HepG2 (cell line): ENCODE results near the gene CORT. TPM values are rescaled to one million over a fixed set of nuclear protein-coding genes. Genes with fewer than 3 reads are reported as not detected.

ENCODE experiments used
- ATAC-seq: fragments of 200-7000 bp; cut with Tn5 transposase; 3 replicates; pipeline ENCODE4 v1.9.1; 2020; ENCODE audit warnings: mild to moderate bottlenecking, moderate library complexity
- BruUV-seq: library from RNA; stranded (reverse); fragments of 400-500 nt; replicated peaks from 2 replicates; lab custom pipeline; 2021; lab: Mats Ljungman, UMichigan
- CTCF ChIA-PET: fragments of 300-600 bp; formaldehyde crosslinking; extraction: SDS; loops from one replicate; lab custom pipeline; 2021; ENCODE audit warnings: low total read pairs, inconsistent platforms, low intra/inter-chr PET ratio; lab: Yijun Ruan, JAX
- POLR2A ChIA-PET: fragments of 350-600 bp; sonication (Branson Sonifier 250); formaldehyde crosslinking; loops from one replicate; lab custom pipeline; 2020; ENCODE audit warnings: antibody characterized with exemption, inconsistent platforms; lab: Yijun Ruan, JAX
- DNase-seq: peaks from one replicate; pipeline ENCODE4 v3.0.0-alpha.2; 2015; ENCODE audit warnings: low spot score
- FAIRE-seq: peaks from 3 replicates; lab custom pipeline; 2011; peaks lifted over from hg19 to GRCh38; lab: Jason Lieb, UNC
- H2AFZ ChIP-seq: one replicate; pipeline ENCODE4 v1.6.1; 2011; ENCODE audit warnings: low read length, inconsistent platforms
- H3K27ac ChIP-seq: fragments of 300-600 bp; 3 replicates; pipeline ENCODE4 v1.8.0; 2011; ENCODE audit warnings: mixed run types, mild to moderate bottlenecking, mixed read lengths, low read length, inconsistent platforms; ENCODE audit not compliant: insufficient read depth; ENCODE audit errors: extremely low read length
- H3K27me3 ChIP-seq, 2 experiments: fragments of 200-600 bp in 1 of 2; 2 replicates in 1 of 2; 3 replicates in 1 of 2; pipeline versions ENCODE4 v1.6.0 to v1.8.0; 2011; ENCODE audit warnings: low read length in 2 of 2, mild to moderate bottlenecking in 2 of 2, moderate library complexity in 2 of 2, inconsistent platforms in 1 of 2; ENCODE audit not compliant: insufficient read depth in 2 of 2, control insufficient read depth in 1 of 2
- H3K36me3 ChIP-seq, 2 experiments: fragments of 200-600 bp in 1 of 2; replicated peaks in 1 of 2; 2 replicates in 1 of 2; 3 replicates in 1 of 2; pipeline versions ENCODE4 v1.5.1 to v1.8.0; 2011; ENCODE audit warnings: low read length in 2 of 2, inconsistent platforms in 1 of 2; ENCODE audit not compliant: insufficient read depth in 2 of 2, control insufficient read depth in 1 of 2
- H3K4me1 ChIP-seq: 2 replicates; pipeline ENCODE4 v1.5.1; 2012; ENCODE audit warnings: low read length, inconsistent platforms; ENCODE audit not compliant: insufficient read depth
- H3K4me2 ChIP-seq: 2 replicates; pipeline ENCODE4 v1.6.0; 2011; ENCODE audit warnings: low read depth, low read length, inconsistent platforms
- H3K4me3 ChIP-seq, 3 experiments: fragments of 200-600 bp in 1 of 3; sonication (generic), shearing (Covaris generic) in 1 of 3; replicated peaks in 1 of 3; 2 replicates each; pipeline ENCODE4 v1.5.1; 2011 to 2016; ENCODE audit warnings: low read length in 3 of 3, inconsistent platforms in 2 of 3, low read depth in 2 of 3, mild to moderate bottlenecking in 2 of 3, control low read depth in 1 of 3, mixed read lengths in 1 of 3; ENCODE audit not compliant: insufficient read depth in 1 of 3
- H3K79me2 ChIP-seq: one replicate; pipeline ENCODE4 v1.6.1; 2011; ENCODE audit warnings: low read length, inconsistent platforms; ENCODE audit not compliant: insufficient read depth
- H3K9ac ChIP-seq: 2 replicates; pipeline ENCODE4 v1.6.0; 2011; ENCODE audit warnings: mild to moderate bottlenecking, low read depth, low read length, inconsistent platforms; ENCODE audit not compliant: insufficient read depth
- H3K9me3 ChIP-seq: 2 replicates; pipeline ENCODE4 v1.5.1; 2012; ENCODE audit warnings: mild to moderate bottlenecking, low read length
- H4K20me1 ChIP-seq: 2 replicates; pipeline ENCODE4 v1.6.0; 2011; ENCODE audit warnings: inconsistent platforms, mild to moderate bottlenecking, low read length, moderate library complexity; ENCODE audit not compliant: insufficient read depth
- AGO2 ChIP-seq: fragments of 200-400 bp; formaldehyde crosslinking; optimal IDR thresholded peaks from 2 replicates; pipeline ENCODE3; 2017; ENCODE audit warnings: mild to moderate bottlenecking, low read depth, low read length, moderate library complexity
- CTCF ChIP-seq: sonication (generic); formaldehyde crosslinking; IDR thresholded peaks from 2 replicates; pipeline ENCODE4 v1.5.0; 2020; ENCODE audit warnings: mild to moderate bottlenecking, missing genetic modification reagents, moderate library complexity
- ELF1 ChIP-seq: sonication (generic); formaldehyde crosslinking; IDR thresholded peaks from 2 replicates; pipeline ENCODE4 v1.4.0; 2020; ENCODE audit warnings: missing genetic modification reagents
- PHF20 ChIP-seq: sonication (generic); formaldehyde crosslinking; IDR thresholded peaks from 2 replicates; pipeline ENCODE4 v1.5.0; 2020; ENCODE audit warnings: mild to moderate bottlenecking, missing genetic modification reagents
- WGBS: methylation state at CpG from one replicate; pipeline ENCODE4 v1.1.6; 2017; ENCODE audit warnings: low lambda C conversion rate; 5-methylcytosine and 5-hydroxymethylcytosine counted together
- in situ Hi-C: cut with HindIII; loops from 2 replicates; pipeline ENCODE4 v1.10.0; 2017; ENCODE audit warnings: low pct_unique_long_range_greater_than_20kb; ENCODE audit not compliant: extremely low pct_ligation_motif_present
- intact Hi-C: fragments of 100-400 bp; cut with micrococcal nuclease; formaldehyde crosslinking; loops from one replicate; pipeline ENCODE4 v1.10.0; 2022; ENCODE audit not compliant: unreplicated experiment
- polyA plus RNA-seq, 8 experiments: library from polyadenylated mRNA; depleted of rRNA in 3 of 8; stranded (reverse) in 7 of 8; unstranded in 1 of 8; fragments of >200 nt; fragmentation: Illumina TruSeq in 4 of 8; extraction: Trizol in 4 of 8; gene quantifications; 2 replicates each; pipeline versions ENCODE4 v1.2.1 to v1.2.3, GENCODE V29; 2011 to 2016; ENCODE audit warnings: low read depth in 4 of 8, missing spikeins in 1 of 8, mixed read lengths in 1 of 8; ENCODE audit not compliant: insufficient read depth in 1 of 8
- total RNA-seq, 5 experiments: library from RNA; depleted of rRNA; stranded (reverse); fragments of >200 nt; fragmentation: Illumina TruSeq; extraction: Trizol; gene quantifications; 2 replicates each; pipeline ENCODE4 v1.2.3, GENCODE V29; 2016; ENCODE audit warnings: low read depth in 1 of 5

The CORT gene
- total and polyA plus RNA-seq, 2 of the 13 experiments (the other 11 are each of a cell fraction or from before 2014, with no cell fraction given): 0.11 to 0.62 TPM

- BruUV-seq: TSS peak; percentile 43
- no peak overlapping the region for H3K27ac ChIP-seq
- WGBS: 94% methylated on average over 10 of the region's 10 CpGs
- no peaks in the 10 kb centered on the region for H3K9me3 ChIP-seq
- peak; percentile 26 for TF ChIP-seq AGO2
- TF ChIP-seq ELF1 (CRISPR knock-in tag): no peak
- ChIA-PET CTCF (no interaction called here), POLR2A (interaction anchor here (1.2 kb wide), 1 partner anchor 8 kb away, joined by 4 read pairs; no protein-coding TSS in a partner anchor)
- H3K27me3 ChIP-seq: no peaks in the 10 kb centered on the region
- no peak overlapping the region for H3K4me3 ChIP-seq
- H3K4me2 ChIP-seq: no peak overlapping the region
- H3K4me1 ChIP-seq: no peaks in the 10 kb centered on the region
- no peaks in the 10 kb centered on the region for H4K20me1 ChIP-seq
- intact Hi-C loops: no loop called here
- in situ Hi-C loops: no loop called here
- no peaks in the 10 kb centered on the region for H3K79me2 ChIP-seq
- DNase-seq: no peak
- no peak for FAIRE-seq
- H3K36me3 ChIP-seq: no peaks in the 10 kb centered on the region; a peak in 1 of 5 replicates
- ATAC-seq: no peak
- no peak overlapping the region for H3K9ac ChIP-seq
- no peak overlapping the region for H2AFZ ChIP-seq
These were observed 1.5 kb downstream of the CORT start for GRCh38 chr1:10451287-10451686.

GRCh38 chr1:10456048-10456447 lies 6.2 kb downstream of the CORT start:
- H3K36me3 ChIP-seq: peaks cover 0 to under 1% of the 10 kb centered on the region in 2 experiments; a peak in 1 of 5 replicates
- no peaks in the 10 kb centered on the region for H3K79me2 ChIP-seq
- POLR2A ChIA-PET: no interaction called here
- no peak overlapping the region for H3K27ac ChIP-seq
- no peak overlapping the region for H3K4me2 ChIP-seq
- in situ Hi-C loops: no loop called here
- TF ChIP-seq PHF20 (CRISPR knock-in tag) (no peak), CTCF (peak; percentile 17; the same call in 1 of the 2 replicates)
- no peak overlapping the region for H3K9ac ChIP-seq
- DNase-seq (no peak), FAIRE-seq (no peak), ATAC-seq (no peak)
- 92% methylated on average over 5 of the region's 5 CpGs for WGBS
- CTCF ChIA-PET: no interaction called here
- BruUV-seq: no TSS peak
- H4K20me1 ChIP-seq: no peaks in the 10 kb centered on the region
- H3K4me1 ChIP-seq: peaks cover 6% of the 10 kb centered on the region
- no peak overlapping the region for H3K4me3 ChIP-seq
- intact Hi-C loops: no loop called here
- no peaks in the 10 kb centered on the region for H3K27me3 ChIP-seq
- no peak overlapping the region for H2AFZ ChIP-seq
- H3K9me3 ChIP-seq: no peaks in the 10 kb centered on the region
